Erythroblast (primary cell): ENCODE data around the gene ADAMTSL2.
A peak's percentile ranks its signal among the peaks of the same experiment; 100 is the strongest.

ENCODE experiments used
- DNase-seq, 2 experiments: peaks; one replicate each; lab custom pipeline; 2025; lab: John Stamatoyannopoulos, UW
- GATA1 ChIP-seq: IDR thresholded peaks from 2 replicates; pipeline ENCODE4 v1.6.1; 2011; ENCODE audit warnings: low read depth, mild to moderate bottlenecking, control low read depth, low read length, moderate library complexity
- POLR2A ChIP-seq: IDR thresholded peaks from 2 replicates; pipeline ENCODE4 v1.6.1; 2011; ENCODE audit warnings: mild to moderate bottlenecking, low read length

ADAMTSL2 gene

GRCh38 chr9:133509179-133510083, 25.1 kb upstream of the ADAMTSL2 start:
- no peak for DNase-seq

DNA sequence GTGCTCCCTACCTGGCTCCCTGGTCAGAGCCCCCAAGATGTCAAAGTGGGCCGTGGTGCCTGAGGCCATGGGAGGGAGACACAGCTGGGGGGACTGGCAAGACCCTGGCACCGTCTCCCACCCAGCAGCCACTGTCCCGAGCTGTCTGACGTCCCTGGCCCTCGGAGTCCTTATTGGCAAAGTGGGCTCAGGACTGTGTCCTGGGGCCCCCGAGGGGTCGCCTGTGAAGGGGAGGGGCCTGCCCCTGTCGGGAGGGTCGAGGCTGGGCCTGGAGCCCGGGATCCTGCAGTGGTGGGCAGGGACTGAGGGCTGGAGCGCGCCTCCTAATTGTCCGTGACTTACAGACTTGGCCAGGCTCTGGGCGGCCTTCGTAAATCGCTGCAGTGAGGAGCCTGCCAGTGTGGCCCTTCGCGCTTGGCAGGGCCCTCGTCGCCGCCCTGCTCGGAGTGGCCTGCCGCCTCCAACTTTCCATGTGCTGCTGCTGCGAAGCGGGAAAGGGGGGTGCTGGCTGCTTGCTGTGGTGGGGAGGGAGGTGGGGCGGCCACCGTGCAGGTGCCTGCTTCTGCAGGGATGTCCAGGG, 23.5 kb upstream of the ADAMTSL2 start:
- DNase-seq, result no peak
- TF ChIP-seq GATA1 (no peak), POLR2A (no peak)

More at GRCh38 chr9:133509179-133510083, 25.1 kb upstream of the ADAMTSL2 start:
- TF ChIP-seq GATA1 (no peak), POLR2A (no peak)

DNA sequence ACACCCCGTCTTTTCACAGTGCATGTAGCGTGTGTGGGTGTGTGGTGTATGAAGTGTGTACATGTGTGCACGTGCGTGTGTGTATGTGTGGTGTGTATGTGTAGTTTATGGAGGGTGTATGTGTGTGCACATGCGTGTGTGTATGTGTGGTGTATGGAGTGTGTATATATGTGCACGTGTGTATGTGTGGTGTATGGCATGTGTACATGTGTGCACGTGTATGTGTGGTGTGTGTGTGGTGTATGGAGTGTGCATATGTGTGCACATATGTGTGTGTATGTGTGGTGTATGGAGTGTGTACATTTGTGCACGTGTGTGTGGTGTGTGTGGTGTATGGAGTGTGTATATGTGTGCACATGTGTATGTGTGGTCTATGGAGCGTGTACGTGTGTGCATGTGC, 22.9 kb upstream of the ADAMTSL2 start:
- TF ChIP-seq GATA1, result no peak
- no peak for TF ChIP-seq POLR2A
- no peak for DNase-seq

GRCh38 chr9:133512253-133513213, 22.0 kb upstream of the ADAMTSL2 start:
- no peak for DNase-seq
- TF ChIP-seq GATA1 (no peak), POLR2A (no peak)

DNA sequence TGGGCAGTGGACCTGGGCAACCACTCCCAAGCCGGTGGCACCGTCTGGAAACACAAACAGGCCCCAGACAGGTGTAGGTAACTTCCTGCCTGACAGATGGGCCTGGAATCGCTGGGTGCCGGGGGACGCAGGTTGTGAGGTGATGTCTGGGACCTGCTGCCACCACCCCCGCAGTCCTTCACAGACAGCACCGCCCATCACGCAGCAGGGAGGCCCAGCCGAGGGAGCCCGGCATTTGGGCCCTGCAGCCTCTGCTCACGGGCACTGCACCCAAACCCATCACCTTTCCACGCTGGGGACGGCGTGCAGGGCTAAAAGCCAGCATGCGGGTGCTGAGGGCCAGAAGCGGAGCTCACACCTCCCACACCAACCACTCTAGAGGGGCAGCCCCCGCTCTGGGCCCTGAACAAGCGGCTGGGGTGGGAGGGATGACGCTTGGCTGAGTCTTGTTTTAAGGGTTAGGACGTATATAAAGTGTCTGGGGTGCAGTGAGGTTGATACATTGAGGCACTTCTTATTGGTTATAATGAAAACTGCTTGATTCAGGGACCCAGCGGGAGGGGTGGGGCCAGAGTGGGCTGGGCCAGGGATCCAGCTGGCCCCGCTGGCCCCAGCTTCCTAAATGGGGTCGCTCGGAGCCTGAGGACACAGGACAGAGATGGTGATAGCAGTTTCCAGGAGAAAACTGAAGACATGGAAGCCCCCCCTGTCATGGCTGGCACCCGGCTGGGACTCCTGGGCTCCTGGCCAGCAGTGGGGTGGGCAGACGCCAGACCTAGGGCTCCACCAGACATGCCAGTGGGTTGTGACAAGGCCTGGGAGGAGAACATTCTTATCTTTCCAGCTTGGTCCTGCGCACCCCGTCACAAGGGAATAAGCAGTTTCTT, 21.0 kb upstream of the ADAMTSL2 start:
- no peak for TF ChIP-seq GATA1
- peak; percentile 13 to 19 for DNase-seq

GRCh38 chr9:133514460-133515239, 19.9 kb upstream of the ADAMTSL2 start:
- DNase-seq, result no peak
- TF ChIP-seq GATA1 (no peak), POLR2A (peak; percentile 50)

DNA sequence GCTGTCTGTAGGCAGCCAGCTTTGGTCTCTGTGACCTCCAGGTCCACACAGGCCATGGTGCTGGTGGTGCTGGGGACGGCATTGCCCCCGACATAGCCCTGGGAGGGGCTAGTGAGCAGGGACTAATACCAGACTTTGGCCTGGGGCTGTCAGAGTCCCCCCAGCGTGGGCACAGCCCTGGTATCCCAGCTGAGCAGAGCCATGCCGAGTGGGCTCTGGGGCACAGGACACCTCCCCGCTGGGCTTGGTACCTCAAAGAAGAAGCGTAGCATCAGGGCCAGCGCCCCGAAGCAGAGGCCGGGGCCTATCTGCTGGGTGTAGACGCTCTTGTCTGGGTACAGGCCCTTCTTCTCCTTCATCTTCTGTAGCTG, 19.3 kb upstream of the ADAMTSL2 start:
- TF ChIP-seq GATA1 (no peak), POLR2A (no peak)
- no peak for DNase-seq

DNA sequence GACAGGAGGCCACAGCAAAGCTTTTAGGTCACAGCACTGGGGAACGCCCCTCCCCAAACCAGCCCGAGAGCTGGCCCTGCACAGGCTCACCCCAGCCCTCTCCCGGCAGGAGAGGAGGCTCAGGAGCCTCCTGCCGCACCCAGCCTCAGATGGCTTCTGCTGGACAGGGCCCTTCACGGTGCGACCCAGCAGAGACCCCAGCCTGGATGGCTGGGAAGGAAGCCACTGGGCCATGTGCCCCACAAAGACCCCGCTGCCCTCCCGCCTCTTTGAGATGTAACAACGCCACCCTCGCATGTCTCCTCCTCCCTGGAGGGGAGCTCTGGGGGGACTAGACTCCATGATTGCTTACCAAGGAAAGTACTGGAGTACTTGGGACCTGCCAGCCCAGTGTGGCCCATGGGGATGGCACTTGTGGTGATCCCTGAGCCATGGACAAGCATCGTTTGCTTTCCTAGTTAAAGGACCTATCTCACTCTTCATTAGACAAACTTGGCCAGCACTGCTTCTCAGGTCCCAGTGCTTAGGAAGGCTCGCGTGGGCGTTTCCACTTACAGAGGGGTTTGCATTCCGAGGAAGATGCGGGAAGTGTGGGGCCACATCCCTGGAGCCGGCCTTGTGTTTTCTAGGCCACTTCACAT, 18.8 kb upstream of the ADAMTSL2 start:
- TF ChIP-seq POLR2A (no peak), GATA1 (no peak)
- DNase-seq, result no peak

GRCh38 chr9:133516256-133516960, 18.1 kb upstream of the ADAMTSL2 start:
- no peak for DNase-seq
- no peak for TF ChIP-seq GATA1
- TF ChIP-seq POLR2A, result no peak

GRCh38 chr9:133516961-133517350, 17.5 kb upstream of the ADAMTSL2 start:
- TF ChIP-seq GATA1 (no peak), POLR2A (no peak)
- no peak for DNase-seq

DNA sequence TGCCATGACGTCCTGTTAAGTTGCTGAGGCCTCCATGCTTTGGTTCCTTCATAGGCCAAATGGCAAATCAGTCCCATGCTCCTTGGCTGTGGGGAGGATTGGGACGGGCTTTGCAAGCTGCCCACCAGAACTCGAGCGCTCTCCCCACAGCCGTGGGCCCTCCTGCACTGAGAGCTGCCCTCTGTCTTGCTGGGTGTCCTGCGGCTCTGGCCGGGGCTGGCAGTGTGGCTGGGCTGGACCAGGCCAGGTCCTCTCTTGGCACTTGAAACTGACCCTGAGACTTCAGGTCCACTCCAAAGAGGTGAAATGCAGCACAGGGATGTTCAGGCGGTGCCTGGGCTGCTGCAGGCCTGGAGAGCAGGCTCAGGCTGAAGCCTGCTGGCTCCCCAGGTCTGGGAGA, 16.8 kb upstream of the ADAMTSL2 start:
- TF ChIP-seq POLR2A (no peak), GATA1 (no peak)
- no peak for DNase-seq

DNA sequence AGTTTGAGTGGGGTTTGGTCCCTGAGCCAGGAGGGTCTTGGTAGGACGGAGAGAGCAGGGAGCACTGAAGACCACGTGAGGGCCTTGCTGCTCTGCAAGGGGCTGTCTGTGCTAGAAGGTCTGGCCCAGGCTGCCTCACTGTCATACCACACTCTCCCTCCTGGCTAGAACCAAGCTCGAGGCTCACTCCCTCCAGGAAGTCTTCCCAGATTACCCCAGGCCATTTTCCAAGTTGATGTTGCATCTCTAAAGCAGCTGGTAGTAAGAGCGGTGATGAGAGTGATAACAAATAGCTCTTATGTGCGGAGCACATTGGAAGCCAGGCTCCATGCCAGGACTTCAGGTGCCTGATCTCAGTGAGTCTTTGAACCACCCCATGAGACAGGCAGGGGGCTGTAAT, 16.3 kb upstream of the ADAMTSL2 start:
- TF ChIP-seq GATA1, result no peak
- TF ChIP-seq POLR2A, result no peak
- no peak for DNase-seq
